OCI-LY7 (cell line): ENCODE data around the gene GRM4. TPM values are rescaled to one million over a fixed set of nuclear protein-coding genes. Genes with fewer than 3 reads are reported as not detected.

Experiments used
- BruUV-seq: library from RNA; stranded (reverse); fragments of 400-500 nt; replicated peaks from 2 replicates; lab custom pipeline; 2021; lab: Mats Ljungman, UMichigan
- CTCF ChIA-PET: fragments of 300-600 bp; sonication (Branson Sonifier 250); formaldehyde crosslinking; loops from one replicate; lab custom pipeline; 2022; ENCODE audit warnings: antibody characterized with exemption; ENCODE audit not compliant: unreplicated experiment; lab: Charles Lee
- POLR2A ChIA-PET: fragments of 300-600 bp; sonication (Branson Sonifier 250); formaldehyde crosslinking; loops from one replicate; lab custom pipeline; 2022; ENCODE audit warnings: antibody characterized with exemption; lab: Charles Lee
- DNase-seq: peaks from one replicate; pipeline ENCODE4 v3.0.0-alpha.2; 2015; ENCODE audit warnings: low spot score
- H2AFZ ChIP-seq: fragments of 200-600 bp; sonication (generic), shearing (Covaris generic); 2 replicates; pipeline ENCODE4 v1.6.1; 2014; ENCODE audit warnings: mild to moderate bottlenecking, antibody characterized with exemption, low read length, moderate library complexity
- H3K27ac ChIP-seq: fragments of 200-600 bp; sonication (generic); 2 replicates; pipeline ENCODE4 v1.5.1; 2014; ENCODE audit warnings: mixed run types, low read depth, mild to moderate bottlenecking, moderate library complexity, low read length, inconsistent platforms; ENCODE audit not compliant: poor library complexity, severe bottlenecking
- H3K36me3 ChIP-seq: fragments of 200-600 bp; sonication (generic); 2 replicates; pipeline ENCODE4 v1.6.1; 2014; ENCODE audit warnings: mild to moderate bottlenecking, antibody characterized with exemption, low read length, moderate library complexity, mixed read lengths; ENCODE audit not compliant: insufficient read depth
- H3K4me1 ChIP-seq: fragments of 200-600 bp; sonication (generic); 2 replicates; pipeline ENCODE4 v1.5.1; 2014; ENCODE audit warnings: mild to moderate bottlenecking, low read length; ENCODE audit not compliant: insufficient read depth, poor library complexity, severe bottlenecking
- H3K4me2 ChIP-seq: fragments of 200-600 bp; sonication (generic); 2 replicates; pipeline ENCODE4 v1.6.1; 2014; ENCODE audit warnings: mild to moderate bottlenecking, low read length
- H3K4me3 ChIP-seq: fragments of 200-600 bp; sonication (generic); 2 replicates; pipeline ENCODE4 v1.5.1; 2014; ENCODE audit warnings: mild to moderate bottlenecking, low read depth, low read length; ENCODE audit not compliant: poor library complexity, severe bottlenecking
- H3K79me2 ChIP-seq: fragments of 200-600 bp; sonication (generic); 2 replicates; pipeline ENCODE4 v1.6.1; 2016; ENCODE audit warnings: low read depth, mild to moderate bottlenecking, low read length, moderate library complexity, mixed read lengths; ENCODE audit not compliant: insufficient read depth
- H3K9me2 ChIP-seq: fragments of 200-600 bp; sonication (generic); 2 replicates; pipeline ENCODE4 v1.6.1; 2016; ENCODE audit warnings: mild to moderate bottlenecking, low read length, mixed read lengths; ENCODE audit not compliant: insufficient read depth
- H3K9me3 ChIP-seq: fragments of 200-600 bp; sonication (generic); 2 replicates; pipeline ENCODE4 v1.6.1; 2014; ENCODE audit warnings: mild to moderate bottlenecking, mixed run types, low read length, mixed read lengths
- H4K20me1 ChIP-seq: fragments of 200-600 bp; sonication (generic); 2 replicates; pipeline ENCODE4 v1.6.1; 2014; ENCODE audit warnings: mild to moderate bottlenecking, antibody characterized with exemption, low read length, moderate library complexity, mixed read lengths; ENCODE audit not compliant: insufficient read depth
- EZH2phosphoT487 ChIP-seq: fragments of 200-600 bp; sonication (generic); IDR thresholded peaks from 2 replicates; pipeline ENCODE4 v1.6.1; 2018; ENCODE audit warnings: low read depth, borderline replicate concordance, mild to moderate bottlenecking, mixed run types, antibody characterized with exemption, low read length, moderate library complexity, mixed read lengths
- intact Hi-C: fragments of 100-400 bp; cut with micrococcal nuclease; formaldehyde crosslinking; loops from one replicate; pipeline ENCODE4 v1.10.0; 2022; ENCODE audit not compliant: unreplicated experiment
- total RNA-seq, 2 experiments: library from RNA; depleted of rRNA in 1 of 2; stranded (reverse); fragments of >200 nt in 1 of 2; shearing (Covaris generic) in 1 of 2; gene quantifications; 2 replicates each; pipeline ENCODE4 v1.2.3, GENCODE V29; 2014 to 2022
- TF ChIP-seq, protein P1 (sequence below): fragments of 200-600 bp; sonication (generic); conservative IDR thresholded peaks from 2 replicates; pipeline ENCODE4 v1.5.1; 2014; ENCODE audit warnings: mild to moderate bottlenecking, antibody characterized with exemption, low read length, moderate library complexity, mixed read lengths

The GRM4 gene
- total RNA-seq, 2 experiments from 2014 or later, result 0.73 to 1.3 TPM

DNA sequence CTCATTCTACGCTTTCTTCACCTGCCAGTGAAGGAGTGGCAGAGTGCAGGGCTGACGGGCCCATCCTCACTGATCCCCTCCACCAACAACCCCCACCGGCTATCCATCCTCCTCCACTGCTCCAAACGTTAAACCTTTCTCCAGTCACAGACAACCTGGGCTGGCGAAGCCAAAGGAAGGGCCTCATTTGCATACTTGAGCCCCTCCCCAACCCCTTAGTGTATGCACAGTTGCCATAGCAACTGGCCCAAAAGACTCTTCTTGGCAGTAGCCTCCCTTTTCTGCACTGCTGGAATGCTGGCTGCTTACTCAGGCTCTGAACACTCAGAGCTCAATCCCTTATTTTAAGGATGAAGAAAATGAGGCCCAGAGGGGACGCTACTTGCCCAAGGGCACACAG is 130.3 kb downstream of the GRM4 start:
- H3K36me3 ChIP-seq, result no peaks in the 10 kb centered on the region
- no peaks in the 10 kb centered on the region for H3K9me2 ChIP-seq
- TF ChIP-seq EZH2phosphoT487, result no peak
- TF ChIP-seq, protein P1, sequence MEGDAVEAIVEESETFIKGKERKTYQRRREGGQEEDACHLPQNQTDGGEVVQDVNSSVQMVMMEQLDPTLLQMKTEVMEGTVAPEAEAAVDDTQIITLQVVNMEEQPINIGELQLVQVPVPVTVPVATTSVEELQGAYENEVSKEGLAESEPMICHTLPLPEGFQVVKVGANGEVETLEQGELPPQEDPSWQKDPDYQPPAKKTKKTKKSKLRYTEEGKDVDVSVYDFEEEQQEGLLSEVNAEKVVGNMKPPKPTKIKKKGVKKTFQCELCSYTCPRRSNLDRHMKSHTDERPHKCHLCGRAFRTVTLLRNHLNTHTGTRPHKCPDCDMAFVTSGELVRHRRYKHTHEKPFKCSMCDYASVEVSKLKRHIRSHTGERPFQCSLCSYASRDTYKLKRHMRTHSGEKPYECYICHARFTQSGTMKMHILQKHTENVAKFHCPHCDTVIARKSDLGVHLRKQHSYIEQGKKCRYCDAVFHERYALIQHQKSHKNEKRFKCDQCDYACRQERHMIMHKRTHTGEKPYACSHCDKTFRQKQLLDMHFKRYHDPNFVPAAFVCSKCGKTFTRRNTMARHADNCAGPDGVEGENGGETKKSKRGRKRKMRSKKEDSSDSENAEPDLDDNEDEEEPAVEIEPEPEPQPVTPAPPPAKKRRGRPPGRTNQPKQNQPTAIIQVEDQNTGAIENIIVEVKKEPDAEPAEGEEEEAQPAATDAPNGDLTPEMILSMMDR, result no peak
- no peaks in the 10 kb centered on the region for H3K9me3 ChIP-seq
- no peaks in the 10 kb centered on the region for H3K79me2 ChIP-seq
- no peak overlapping the region for H3K27ac ChIP-seq
- no peak overlapping the region for H2AFZ ChIP-seq
- BruUV-seq, result no TSS peak
- intact Hi-C loops, result no loop called here
- no peaks in the 10 kb centered on the region for H3K4me1 ChIP-seq
- no peaks in the 10 kb centered on the region for H4K20me1 ChIP-seq
- no peak overlapping the region for H3K4me2 ChIP-seq
- ChIA-PET CTCF (no interaction called here), POLR2A (no interaction called here)
- H3K4me3 ChIP-seq, result no peak overlapping the region
- no peak for DNase-seq

DNA sequence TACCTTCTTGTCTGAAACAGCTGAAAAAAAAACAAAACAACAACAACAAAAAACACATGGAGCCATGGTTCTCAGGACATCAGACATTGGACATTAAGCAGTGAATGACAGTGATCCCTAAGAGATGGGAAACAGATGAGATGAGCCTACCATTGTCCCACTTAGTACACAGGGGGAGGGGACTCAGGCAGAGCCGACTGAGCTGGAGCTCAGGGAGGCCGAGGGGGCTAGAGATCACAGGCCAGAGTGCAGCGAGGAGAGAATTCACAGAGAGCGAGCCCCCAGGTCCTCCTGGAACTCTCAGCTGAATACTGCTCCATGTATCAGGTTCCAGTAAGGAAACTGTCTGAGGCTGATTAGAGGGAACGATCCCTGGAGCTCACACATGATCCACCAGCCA is 134.6 kb downstream of the GRM4 start:
- BruUV-seq, result no TSS peak
- Histone ChIP-seq H3K4me2 (no peak overlapping the region), H3K4me3 (no peak overlapping the region), H3K27ac (no peak overlapping the region), H4K20me1 (no peaks in the 10 kb centered on the region), H3K79me2 (no peaks in the 10 kb centered on the region), H3K9me2 (no peaks in the 10 kb centered on the region), H3K9me3 (no peaks in the 10 kb centered on the region), H3K36me3 (no peaks in the 10 kb centered on the region), H2AFZ (no peak overlapping the region), H3K4me1 (no peaks in the 10 kb centered on the region)
- intact Hi-C loops, result no loop called here
- CTCF ChIA-PET, result no interaction called here
- POLR2A ChIA-PET, result no interaction called here
- DNase-seq, result no peak
- TF ChIP-seq EZH2phosphoT487, result no peak
- TF ChIP-seq, protein P1, result no peak

DNA sequence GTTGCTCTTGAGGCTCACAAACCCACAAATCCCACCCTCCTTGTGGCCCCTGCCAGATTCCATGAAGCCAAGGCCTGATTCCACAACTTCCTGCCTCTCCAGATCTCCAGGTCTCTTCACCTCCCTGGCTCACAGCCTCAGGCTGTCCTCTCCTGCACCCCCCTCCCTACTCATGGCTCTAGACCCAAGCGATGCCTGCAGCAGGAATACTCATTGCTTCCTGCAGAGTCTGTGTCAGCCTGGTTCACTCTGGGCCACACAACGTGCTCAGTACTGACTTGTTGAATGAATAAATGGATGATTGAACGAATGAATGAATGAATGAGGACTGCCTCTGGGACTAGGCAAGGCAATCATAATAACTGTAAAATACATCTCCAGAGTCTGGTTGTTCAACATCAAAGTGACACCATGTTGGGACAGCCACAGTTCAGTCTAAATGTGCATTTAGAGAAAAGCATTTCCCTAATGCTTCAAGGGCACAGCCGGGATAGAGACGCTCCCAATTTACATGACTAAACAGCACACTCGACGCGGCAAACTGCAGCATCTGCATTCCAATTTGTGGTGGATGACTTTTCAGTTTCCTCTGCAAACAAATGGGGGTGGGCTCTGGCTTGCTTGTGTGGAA is 139.9 kb downstream of the GRM4 start:
- no peak for TF ChIP-seq EZH2phosphoT487
- TF ChIP-seq, protein P1, result no peak
- Histone ChIP-seq H2AFZ (no peak overlapping the region), H3K9me3 (no peaks in the 10 kb centered on the region), H3K27ac (no peak overlapping the region), H3K36me3 (no peaks in the 10 kb centered on the region), H4K20me1 (no peaks in the 10 kb centered on the region), H3K9me2 (no peaks in the 10 kb centered on the region), H3K4me3 (no peak overlapping the region), H3K4me1 (no peaks in the 10 kb centered on the region), H3K79me2 (no peaks in the 10 kb centered on the region), H3K4me2 (no peak overlapping the region)
- no TSS peak for BruUV-seq
- CTCF ChIA-PET, result no interaction called here
- intact Hi-C loops, result no loop called here
- POLR2A ChIA-PET, result no interaction called here
- no peak for DNase-seq
